GM21423 (cell line): ENCODE data around the gene PTGFRN.
"Not testable (repeated sequence)": the region's sequence is repeated elsewhere in the genome, so short reads cannot be mapped to it uniquely, and the experiment has no call there.

ENCODE experiments used
- ATAC-seq: cut with Tn5 transposase; IDR thresholded peaks from one replicate; pipeline ENCODE4 v1.9.1; 2021; ENCODE audit warnings: mild to moderate bottlenecking, moderate library complexity; ENCODE audit not compliant: unreplicated experiment

PTGFRN gene

DNA sequence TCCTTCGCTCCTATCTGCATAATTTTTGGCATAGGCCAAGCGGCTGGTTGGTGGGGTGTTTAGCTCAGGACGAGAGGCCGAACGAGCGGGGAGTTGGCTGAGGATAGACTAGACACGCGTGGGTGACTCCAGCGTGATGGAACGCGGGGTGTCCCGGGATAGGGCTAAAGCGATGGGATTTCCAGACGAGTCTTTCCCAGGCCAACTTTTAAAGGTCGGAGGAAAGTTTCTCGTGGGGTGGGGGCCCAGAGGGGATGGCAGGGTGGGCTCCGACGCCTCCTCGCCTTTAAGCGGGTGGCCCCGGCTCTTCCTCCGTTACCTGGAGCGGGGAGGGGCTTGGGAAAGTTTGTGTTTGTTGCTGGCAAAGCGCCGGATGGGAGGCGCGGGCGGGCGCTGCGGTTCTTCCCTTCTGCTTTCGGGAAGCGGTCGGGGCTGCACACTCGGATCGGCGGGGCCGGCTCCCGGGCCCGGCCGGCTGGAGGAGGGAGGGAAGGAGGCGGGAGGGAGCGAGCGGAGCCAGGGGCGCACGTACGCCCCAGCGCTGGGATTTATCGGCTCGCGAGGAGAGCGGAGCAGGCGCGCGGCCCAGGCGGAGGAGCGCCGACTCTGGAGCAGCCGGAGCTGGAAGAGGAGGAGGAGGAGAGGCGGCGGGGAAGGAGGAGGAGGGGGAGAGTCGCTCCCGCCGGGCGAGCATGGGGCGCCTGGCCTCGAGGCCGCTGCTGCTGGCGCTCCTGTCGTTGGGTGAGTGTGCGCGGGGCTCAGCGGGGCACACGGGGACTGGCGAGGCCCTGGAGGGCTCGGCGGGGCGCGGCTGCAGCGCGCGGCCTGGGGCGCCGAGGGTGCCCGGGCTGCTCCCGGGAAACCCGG lies at the start of gene PTGFRN:
Gene PTGFRN (plus strand): TSS at position 405 of the 867 bp plus-strand sequence. CDS start 288 bp downstream, at position 693.
- ATAC-seq: no peak

DNA sequence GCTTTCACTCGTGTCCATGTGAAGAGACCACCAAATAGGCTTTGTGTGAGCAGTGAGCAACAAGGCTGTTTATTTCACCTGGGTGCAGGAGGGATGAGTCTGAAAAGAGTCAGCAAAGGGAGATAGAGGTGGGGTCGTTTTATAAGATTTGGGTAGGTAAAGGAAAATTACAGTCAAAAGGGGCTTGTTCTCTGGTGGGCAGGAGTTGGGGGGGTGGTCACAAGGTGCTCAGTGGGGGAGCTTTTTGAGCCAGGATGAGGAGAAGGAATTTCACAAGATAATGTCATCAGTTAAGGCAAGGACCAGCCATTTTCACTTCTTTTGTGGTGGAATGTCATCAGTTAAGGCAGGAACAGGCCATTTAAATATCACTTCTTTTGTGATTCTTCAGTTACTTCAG lies 49.5 kb upstream of the PTGFRN start:
- not testable (repeated sequence) for ATAC-seq

DNA sequence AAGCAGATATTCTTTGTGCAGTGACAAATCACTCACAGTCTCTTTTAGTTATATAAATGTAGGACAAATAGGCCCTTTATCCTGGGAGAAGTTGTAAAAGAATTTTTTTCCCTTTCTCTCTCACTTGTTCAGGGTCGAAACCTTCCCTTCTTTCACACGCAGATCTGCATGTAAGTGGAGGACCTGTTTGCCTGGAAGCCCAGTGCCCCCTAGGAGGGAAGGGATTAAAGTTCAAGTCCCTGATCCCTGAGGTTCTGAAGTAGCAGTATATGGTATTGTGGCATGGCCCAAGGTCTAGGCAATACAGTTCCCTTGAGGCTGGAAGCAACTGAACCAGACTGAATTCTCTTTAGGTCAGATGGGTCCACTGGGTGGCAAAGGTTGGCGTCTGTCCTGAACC lies 48.6 kb upstream of the PTGFRN start:
- no peak for ATAC-seq

DNA sequence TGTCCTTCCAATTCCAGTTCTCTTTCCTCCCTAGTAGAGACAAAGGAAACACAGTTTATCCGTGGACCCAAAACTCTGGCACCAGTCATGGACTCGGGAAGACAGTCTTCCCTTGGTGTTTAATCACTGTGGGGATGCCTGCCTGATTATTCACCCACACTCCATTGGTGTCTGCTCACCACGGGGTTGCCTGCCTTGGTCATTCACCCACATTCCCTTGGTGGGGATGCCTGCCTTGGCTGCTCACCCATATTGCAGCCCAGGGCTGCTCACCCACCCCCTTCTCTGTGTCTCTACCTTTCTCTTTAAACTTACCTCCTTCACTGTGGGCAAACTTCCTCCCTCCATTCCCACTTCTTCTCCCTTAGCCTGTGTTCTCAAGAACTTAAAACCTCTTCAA lies 46.7 kb upstream of the PTGFRN start:
- ATAC-seq: not testable (repeated sequence)

DNA sequence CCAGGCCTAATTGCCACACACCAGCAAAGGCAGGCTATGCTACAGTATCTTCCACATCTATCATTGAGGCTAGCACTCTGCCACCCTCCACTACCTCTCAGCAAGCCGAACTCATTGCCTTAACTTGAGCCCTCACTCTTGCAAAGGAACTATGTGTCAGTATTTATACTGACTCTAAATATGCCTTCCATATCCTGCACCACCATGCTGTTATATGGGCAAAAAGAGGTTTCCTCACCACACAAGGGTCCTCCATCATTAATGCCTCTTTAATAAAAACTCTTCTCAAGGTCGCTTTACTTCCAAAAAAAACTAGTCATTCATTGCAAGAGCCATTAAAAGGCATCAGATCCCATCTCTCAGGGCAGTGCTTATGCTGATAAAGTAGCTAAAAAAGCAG lies 43.2 kb upstream of the PTGFRN start:
- not testable (repeated sequence) for ATAC-seq

DNA sequence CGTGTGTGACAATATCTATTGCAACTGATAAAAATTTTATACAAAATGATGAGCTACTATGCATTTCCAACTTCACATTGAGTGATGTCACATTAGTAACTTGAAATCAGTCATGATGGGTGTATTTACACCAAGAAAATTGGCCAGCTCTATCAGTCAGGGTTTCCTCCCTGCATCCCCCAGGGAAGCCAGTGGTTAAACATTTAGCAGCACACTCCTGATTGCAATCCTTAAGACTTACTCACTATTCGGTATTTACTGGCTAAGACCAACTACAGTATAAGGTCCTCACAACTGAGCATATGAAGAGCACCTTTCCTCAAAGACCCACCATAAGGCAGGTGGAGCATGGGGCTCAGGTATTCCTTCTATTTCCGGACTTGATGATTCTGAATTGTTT lies 41.3 kb upstream of the PTGFRN start:
- no peak for ATAC-seq

DNA sequence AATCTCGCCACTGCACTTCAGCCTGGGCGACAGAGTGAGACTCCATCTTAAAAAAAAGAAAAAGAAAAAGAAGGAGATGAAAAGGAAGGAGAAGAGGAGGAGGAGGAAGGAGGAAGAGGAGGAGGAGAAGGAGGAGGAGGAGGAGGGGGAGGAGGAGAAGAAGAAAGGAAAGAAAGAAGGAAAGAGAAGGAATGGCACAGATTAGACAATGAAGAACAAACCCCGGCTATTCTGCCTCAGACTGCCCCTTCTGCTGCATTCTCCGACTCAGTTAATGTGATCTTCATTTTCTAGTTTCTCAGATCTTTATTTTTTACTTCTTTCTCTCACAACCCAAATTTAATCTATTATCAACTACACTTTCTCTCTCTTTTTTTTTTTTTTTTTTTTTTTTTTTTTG lies 40.1 kb upstream of the PTGFRN start:
- ATAC-seq: no peak

DNA sequence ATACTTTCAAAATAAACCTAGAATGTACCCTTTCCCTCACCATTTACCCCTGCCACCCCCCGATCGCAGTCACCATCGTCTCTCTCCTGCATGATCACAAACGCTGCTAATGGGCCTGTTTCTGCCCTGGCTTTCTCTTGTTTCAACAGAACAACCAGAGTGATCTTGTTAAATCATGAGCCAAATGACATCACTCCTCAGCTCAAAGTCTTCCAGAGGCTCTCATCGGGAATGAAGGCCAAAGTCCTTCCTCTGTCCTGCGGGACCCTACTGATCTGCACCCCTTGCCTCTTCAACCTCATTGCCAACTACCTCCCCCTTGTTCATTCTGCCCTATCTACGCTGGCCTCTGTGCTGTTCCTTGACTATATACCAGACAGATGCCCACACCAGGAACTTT lies 39.4 kb upstream of the PTGFRN start:
- ATAC-seq: no peak

DNA sequence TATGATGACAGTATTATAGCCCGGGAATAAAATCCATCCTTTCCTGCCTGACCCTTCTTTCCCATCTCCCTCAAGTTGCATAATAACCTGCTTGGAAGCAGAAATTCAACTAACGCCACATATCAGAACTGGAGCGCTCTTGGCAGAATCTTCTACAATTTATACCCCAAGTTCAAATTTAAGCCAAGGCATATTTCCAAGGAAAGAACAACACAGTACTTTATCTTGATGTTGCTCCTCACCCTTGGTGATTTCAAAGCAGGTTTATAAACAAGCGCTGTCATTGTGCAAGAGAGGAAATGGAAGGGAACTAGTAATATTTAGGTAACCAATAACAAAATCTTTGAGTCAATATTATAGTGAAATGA lies 38.0 kb upstream of the PTGFRN start:
- ATAC-seq: no peak

DNA sequence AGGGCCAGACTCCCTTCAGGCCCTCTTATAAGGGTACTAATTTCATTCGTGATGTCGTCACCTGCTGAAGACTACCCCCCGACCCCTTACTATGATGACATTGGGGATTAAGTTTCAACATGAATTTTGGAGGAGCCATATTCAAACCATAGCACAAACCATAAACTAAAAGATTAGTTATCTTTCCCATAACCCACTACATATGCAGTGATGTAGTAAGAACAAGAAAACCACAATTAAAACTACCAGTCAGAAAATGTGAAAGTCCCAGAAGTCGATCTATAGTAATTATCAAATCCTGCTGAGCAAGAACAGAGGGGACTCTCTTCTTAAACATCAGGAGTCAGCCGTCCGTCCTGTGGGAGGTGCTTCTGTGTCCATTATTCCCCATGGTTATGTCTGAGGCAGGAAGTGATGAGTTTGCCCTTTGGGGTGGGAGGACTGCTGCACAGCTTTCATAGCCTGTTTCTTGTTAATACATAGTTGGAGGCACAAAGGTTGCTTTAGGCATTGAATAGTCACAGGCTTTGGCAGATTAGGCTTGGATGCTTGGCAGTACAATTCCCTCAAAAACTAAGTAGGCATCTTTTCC lies 35.9 kb upstream of the PTGFRN start:
- no peak for ATAC-seq

DNA sequence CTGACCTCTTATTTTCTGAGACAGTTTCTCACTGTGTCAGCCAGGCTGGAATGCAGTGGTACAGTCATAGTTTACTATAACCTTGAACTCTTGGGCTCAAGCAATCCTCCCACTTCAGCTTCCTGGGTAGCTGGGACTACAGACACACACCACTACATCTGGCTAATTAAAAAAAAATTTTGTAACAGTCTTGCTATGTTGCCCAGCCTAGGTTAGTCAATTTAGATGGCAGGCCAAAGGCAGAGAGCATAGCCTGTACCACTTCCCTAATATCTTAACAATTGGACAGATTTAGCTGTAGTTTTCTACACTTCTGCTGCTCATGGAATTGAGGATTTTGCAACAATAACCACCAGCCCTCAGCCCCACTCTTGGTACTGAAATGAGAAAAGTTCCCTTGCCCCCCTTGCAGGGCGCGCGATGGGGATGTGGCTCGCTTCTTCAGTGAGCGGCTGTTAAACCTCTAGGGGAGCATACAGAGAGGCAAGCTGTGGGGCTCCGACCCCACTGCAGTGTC lies 34.9 kb upstream of the PTGFRN start:
- no peak for ATAC-seq

DNA sequence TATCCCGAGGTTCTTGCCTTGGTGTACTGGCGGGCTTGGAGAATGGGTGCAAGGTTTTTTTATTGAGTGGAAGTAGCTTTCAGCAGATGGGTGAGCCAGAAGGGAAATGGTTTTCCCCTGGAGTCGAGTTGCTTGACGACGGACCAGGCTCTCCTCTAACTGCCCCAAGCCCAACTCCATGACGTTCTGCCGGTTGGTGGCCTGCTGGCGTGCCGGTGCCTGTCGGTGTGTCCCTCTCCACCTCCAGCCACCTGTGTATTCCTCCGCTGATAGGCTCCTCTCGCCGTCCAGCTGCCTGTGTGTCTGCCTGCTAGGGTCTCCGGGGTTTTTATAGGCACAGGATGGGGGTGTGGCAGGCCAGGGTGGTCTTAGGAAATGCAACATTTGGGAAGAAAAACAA lies 34.3 kb upstream of the PTGFRN start:
- no peak for ATAC-seq

DNA sequence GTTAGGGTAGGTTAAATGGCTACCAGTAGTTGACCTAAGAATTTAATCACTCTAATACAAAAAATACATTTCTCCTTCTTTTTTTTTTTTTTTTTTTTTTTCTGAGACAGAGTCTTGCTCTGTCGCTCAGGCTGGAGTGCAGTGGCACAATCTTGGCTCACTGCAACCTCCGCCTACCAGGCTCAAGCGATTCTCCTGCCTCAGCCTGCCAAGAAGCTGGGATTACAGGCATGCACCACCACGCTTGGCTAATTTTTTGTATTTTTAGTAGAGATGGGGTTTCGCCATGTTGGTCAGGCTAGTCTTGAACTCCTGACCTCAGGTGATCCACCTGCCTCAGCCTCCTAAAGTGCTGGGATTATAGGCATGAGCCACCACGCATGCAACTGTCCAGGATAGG lies 33.8 kb upstream of the PTGFRN start:
- ATAC-seq: not testable (repeated sequence)

DNA sequence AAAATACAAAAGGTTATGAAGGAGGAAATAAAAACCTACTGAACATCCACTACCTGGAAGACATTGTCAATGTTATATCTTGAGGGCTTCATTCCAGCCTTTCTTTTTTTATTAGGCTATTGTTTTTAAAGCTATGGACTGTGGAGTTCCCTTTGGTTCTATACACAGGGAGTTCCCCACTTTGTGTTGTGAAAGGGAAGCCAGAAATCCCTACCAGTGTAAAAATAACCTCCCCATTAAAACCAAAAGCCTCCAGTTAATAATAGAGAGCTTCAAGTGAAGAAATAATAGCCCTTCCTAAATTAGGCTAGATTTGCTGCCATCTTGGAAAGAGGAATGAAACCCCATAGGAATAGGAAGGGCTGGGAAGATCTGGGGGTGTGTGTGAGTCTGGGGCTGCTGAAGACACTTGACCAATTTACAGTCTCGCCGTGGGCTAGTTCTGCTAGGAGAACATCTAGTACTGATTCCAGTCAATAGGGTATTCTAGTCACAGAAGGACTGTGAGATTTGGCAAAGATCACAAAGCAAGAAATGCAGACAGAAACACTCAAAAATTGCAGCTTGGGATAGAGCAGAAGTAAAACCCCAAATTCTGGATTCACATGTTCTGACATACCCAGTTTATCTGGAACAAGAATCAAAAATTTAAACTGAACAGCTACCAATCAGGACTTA lies 32.4 kb upstream of the PTGFRN start:
- no peak for ATAC-seq

DNA sequence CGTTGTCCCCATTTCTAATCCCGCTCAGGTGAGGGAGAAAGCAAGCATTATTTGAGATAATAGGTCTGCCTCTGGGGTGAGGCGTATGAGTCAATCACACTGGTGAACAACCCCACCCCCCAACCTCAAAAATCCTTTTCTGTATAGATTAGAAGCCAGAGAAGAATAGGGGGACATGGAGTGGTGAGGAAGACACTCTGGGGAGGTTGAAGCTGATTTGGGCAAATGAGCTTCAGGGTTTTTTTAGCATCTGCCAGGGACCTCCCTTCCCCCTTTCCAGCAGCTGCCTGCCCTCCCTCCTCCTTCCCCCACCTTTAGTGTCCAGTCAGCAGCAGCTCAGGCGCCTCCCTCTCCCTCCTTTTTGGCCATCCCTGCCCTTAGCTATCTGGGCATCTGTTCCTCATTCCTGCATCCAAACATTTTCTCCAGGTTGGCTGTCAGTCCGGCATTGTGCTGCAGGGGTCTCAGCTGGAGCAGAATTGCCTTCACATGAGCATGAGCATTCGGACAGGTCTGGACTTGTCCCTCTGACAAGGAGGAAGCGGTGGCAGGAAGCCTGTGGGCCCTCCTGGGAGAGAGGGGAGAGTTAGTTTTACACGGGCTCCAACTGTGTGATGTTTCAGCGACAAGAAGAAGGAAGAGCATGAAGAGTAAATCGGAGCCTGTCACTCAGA lies 30.8 kb upstream of the PTGFRN start:
- ATAC-seq: no peak

DNA sequence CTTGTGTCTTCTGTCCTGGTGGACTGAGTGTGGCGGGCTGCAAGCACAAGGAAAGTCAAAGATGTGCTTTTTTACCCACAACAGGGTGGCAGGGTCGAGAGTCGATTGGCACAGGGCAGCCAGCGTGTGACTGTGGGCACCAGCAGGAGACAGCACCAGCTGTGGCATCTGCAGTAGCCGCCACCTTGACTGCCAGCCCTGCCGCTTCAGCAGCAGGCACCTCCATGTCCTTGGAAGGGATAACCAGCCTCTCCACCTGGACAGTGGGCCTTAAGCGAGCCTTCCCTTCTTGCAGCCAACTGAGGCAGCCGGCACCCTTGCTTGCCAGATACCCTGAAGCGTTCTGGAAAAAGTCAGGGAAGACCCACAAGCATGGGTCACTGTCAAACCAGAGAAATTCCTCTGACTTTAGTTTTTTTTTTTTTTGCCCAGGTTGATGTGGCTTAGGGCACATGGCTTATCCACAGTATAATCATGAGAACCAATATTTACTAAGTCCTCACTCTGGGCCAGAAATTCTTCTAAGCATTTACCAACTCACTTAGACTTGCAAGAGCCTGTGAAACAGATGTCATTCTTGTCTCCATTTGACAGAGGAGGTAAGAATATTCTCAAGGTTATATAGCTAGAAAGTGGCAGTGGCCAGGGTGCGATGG lies 30.1 kb upstream of the PTGFRN start:
- ATAC-seq: no peak

DNA sequence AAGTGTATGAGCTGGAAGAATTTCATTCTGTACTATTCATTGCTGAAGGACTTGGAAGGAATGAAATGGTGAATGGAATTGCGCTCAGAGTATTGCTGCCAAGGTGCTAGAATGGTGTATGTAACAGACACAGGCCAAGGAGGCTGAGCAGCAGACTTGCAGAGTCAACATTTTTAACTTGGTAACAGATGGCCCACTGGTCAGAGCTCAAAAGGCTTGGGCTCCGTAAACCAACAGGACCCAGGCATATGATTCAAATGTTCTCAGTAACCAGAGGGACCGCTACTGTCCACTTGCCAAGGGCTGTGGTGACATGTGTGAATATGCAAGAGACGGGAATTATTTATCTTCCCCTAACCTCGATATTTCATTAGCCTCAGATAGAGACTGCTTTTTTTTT lies 28.8 kb upstream of the PTGFRN start:
- ATAC-seq: no peak

DNA sequence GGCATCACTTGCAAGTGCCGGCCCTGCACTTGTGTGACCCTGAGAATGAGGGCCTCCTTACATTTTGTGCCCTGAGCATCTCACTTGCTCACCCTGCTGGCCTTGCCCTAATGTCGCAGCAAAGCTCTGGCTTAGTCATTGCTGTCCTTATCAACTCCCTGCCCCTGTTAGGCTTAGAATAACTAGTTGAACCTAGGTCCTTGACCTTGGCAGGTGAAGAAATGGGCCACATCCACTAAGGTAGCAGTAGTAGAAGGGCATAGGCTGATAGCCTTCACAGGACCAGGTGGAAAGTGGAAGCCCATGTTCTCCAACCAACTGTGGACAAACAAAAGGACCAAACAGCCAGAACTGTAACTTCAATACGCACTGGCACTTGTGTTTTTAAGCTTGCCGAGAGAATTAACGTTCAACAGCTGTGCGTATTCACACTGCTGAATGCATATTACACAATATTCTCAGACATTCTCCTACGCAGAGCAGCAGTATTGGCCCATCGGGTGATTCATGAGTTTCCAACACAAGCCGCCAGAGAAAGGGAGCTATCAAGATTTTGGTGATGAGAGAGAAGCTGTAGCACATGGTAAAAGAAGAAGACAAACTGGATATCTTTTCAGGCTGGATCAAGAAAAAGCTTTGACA lies 27.7 kb upstream of the PTGFRN start:
- no peak for ATAC-seq

DNA sequence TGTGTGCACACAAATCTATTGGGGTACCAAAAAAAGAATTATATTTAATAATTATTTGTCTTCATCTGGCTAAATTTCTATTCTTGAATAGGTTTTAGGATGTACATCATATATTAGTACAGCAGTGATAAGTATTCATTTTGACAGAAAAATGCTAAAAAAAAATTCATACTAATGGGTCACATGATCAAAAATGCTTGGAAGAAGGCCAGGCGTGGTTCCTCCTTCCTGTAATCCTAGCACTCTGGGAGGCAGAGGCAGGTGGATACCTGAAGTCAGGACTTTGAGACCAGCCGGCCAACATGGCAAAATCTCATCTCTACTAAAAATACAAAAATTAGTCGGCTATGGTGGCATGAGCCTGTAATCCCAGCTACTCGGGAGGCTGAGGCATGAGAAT lies 26.9 kb upstream of the PTGFRN start:
- ATAC-seq: no peak

DNA sequence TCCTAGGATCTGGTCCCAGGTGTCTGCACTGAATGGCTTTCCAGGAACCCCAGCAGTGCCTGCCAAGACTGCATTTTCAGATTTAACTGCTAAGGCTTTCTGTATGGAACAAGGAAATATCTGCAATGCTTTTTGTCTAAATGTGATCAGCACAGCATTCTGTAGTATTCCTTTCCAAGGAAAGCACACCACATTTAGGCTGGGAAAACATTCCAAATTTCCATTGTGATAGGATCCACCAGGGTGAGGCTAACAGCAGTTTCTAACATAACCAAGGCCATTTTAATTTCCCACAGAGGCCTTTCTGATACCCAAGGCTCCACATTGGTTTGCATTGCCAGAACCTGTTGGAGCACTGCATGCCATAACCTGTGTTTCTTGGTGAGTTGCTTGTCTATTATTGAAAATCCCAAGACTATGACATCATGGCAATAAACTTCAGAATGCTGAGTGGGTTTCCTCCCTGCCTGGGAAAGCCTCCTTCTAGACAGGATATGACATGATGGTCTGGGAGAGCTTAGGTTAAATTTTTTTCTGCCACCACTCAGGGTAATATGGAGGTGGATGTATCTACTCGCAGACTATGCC lies 23.3 kb upstream of the PTGFRN start:
- no peak for ATAC-seq
